HL-60 (cell line): ENCODE results near the gene ACACA.

ENCODE experiments used
- CTCF ChIP-seq: IDR thresholded peaks from one replicate; pipeline ENCODE4 v1.5.1; 2011; ENCODE audit warnings: low read length, control low read depth, inconsistent platforms; ENCODE audit not compliant: insufficient read depth
- REST ChIP-seq: IDR thresholded peaks from 2 replicates; pipeline ENCODE4 v1.6.1; 2012; ENCODE audit warnings: low read depth; ENCODE audit not compliant: insufficient replicate concordance

GRCh38 chr17:37432671-37433070 is 26.0 kb upstream of the ACACA start:
- TF ChIP-seq CTCF (no peak), REST (no peak)
